Measurements from ENCODE around the gene STOML1. TPM values are rescaled to one million over a fixed set of nuclear protein-coding genes. Genes with fewer than 3 reads are reported as not detected.

The STOML1 gene
- polyA plus RNA-seq, 1 donor (not counting 4 experiments of a cell fraction or from before 2014, with no cell fraction given): 7.0 TPM

DNA sequence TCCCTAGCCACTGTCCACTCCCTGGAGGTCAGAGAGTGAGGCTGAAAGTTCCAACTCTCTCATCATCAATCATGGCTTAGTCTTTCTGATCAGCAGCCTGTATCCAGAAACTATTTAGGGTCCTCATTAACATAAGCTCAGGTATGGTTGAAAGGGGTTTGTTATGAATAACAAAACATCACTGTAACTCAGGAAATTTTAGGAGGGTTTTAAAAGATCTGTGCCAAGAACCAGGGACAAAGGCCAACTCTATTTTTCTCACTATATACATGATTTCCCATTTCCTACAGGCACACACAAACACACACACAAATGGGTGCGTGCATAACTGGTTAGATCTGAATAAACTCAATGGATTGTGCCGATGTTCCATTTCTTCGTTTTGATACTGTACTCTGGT lies 23.6 kb downstream of the STOML1 start:
- Histone ChIP-seq H3K4me3 (ENCODE audit: control insufficient read depth in 2 of 3, extremely low read depth in 1 of 3, insufficient read depth in 2 of 3, low read depth in 1 of 3, low read length in 3 of 3) (no peak overlapping the region), H3K9me3 (ENCODE audit: control insufficient read depth, low read depth, low read length) (no peaks in the 10 kb centered on the region), H3K79me2 (ENCODE audit: control insufficient read depth, insufficient read depth, low read length) (no peaks in the 10 kb centered on the region), H2AFZ (ENCODE audit: control insufficient read depth, low read length) (no peak overlapping the region), H3K36me3 (ENCODE audit: control insufficient read depth in 2 of 2, extremely low read depth in 1 of 2, insufficient read depth in 2 of 2, low read length in 2 of 2) (no peaks in the 10 kb centered on the region), H4K20me1 (ENCODE audit: control insufficient read depth, extremely low read depth, insufficient read depth, low read length) (no peaks in the 10 kb centered on the region), H3K27ac (ENCODE audit: control insufficient read depth, insufficient read depth, low read length) (no peak overlapping the region), H3K4me1 (ENCODE audit: control insufficient read depth, extremely low read depth, insufficient read depth, low read length) (peaks cover 29% of the 10 kb centered on the region), H3K9me1 (ENCODE audit: control insufficient read depth, extremely low read depth, insufficient read depth, low read length) (peaks cover 3% of the 10 kb centered on the region), H3K27me3 (ENCODE audit: control insufficient read depth, extremely low read depth, insufficient read depth, low read length) (no peaks in the 10 kb centered on the region), H3K9ac (ENCODE audit: control insufficient read depth, extremely low read depth, insufficient read depth, low read length) (no peak overlapping the region), H3K4me2 (ENCODE audit: control insufficient read depth, extremely low read depth, insufficient read depth, low read depth, low read length) (no peak overlapping the region)
- TF ChIP-seq, protein P1, sequence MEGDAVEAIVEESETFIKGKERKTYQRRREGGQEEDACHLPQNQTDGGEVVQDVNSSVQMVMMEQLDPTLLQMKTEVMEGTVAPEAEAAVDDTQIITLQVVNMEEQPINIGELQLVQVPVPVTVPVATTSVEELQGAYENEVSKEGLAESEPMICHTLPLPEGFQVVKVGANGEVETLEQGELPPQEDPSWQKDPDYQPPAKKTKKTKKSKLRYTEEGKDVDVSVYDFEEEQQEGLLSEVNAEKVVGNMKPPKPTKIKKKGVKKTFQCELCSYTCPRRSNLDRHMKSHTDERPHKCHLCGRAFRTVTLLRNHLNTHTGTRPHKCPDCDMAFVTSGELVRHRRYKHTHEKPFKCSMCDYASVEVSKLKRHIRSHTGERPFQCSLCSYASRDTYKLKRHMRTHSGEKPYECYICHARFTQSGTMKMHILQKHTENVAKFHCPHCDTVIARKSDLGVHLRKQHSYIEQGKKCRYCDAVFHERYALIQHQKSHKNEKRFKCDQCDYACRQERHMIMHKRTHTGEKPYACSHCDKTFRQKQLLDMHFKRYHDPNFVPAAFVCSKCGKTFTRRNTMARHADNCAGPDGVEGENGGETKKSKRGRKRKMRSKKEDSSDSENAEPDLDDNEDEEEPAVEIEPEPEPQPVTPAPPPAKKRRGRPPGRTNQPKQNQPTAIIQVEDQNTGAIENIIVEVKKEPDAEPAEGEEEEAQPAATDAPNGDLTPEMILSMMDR (optimal IDR thresholded peaks at IDR 0.05 in 1 of 3, IDR thresholded peaks at IDR 0.05 in 1 of 3, conservative IDR thresholded peaks at IDR 0.05 in 1 of 3; ENCODE audit: extremely low read depth in 1 of 3, insufficient read depth in 2 of 3, low read length in 3 of 3): no peak
- TF ChIP-seq EZH2 (IDR thresholded peaks at IDR 0.05; ENCODE audit: low read length): no peak
- no peak for DNase-seq (ENCODE audit: low read depth, low spot score)
- dilution Hi-C loops (cut with MboI; ENCODE audit: extremely low pct_ligation_motif_present, low sequenced_read_pairs): no loop called here
- FAIRE-seq: no peak

DNA sequence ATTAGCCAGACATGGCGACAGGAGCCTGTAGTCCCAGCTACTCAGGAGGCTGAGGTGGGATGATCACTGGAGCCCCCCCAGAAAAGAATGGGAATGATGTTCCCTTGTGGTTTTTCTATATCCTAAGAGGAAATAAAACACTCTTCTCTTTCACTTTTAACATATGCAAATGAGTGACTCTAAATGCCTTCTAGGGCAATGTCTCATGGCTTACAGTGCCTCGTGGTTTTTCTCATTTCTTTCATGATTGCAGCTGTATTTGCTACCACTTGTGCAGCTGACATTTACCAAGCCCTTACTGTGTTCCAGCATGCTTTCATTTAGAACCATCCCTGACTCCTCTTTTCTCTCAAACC lies 26.4 kb downstream of the STOML1 start:
- peak overlapping the region; percentile 37 for H3K27ac ChIP-seq (ENCODE audit: control insufficient read depth, insufficient read depth, low read length)
- H3K27me3 ChIP-seq (ENCODE audit: control insufficient read depth, extremely low read depth, insufficient read depth, low read length): no peaks in the 10 kb centered on the region
- H3K4me2 ChIP-seq (ENCODE audit: control insufficient read depth, extremely low read depth, insufficient read depth, low read depth, low read length): peak overlapping the region; percentile 90
- peaks cover 3% of the 10 kb centered on the region for H3K9me1 ChIP-seq (ENCODE audit: control insufficient read depth, extremely low read depth, insufficient read depth, low read length)
- dilution Hi-C loops (cut with MboI; ENCODE audit: extremely low pct_ligation_motif_present, low sequenced_read_pairs): no loop called here
- no peaks in the 10 kb centered on the region for H3K9me3 ChIP-seq (ENCODE audit: control insufficient read depth, low read depth, low read length)
- peak; percentile 82 for FAIRE-seq
- H3K4me1 ChIP-seq (ENCODE audit: control insufficient read depth, extremely low read depth, insufficient read depth, low read length): peaks cover 22% of the 10 kb centered on the region
- no peaks in the 10 kb centered on the region for H3K79me2 ChIP-seq (ENCODE audit: control insufficient read depth, insufficient read depth, low read length)
- no peak for DNase-seq (ENCODE audit: low read depth, low spot score)
- H3K36me3 ChIP-seq (ENCODE audit: control insufficient read depth in 2 of 2, extremely low read depth in 1 of 2, insufficient read depth in 2 of 2, low read length in 2 of 2): no peaks in the 10 kb centered on the region
- H3K9ac ChIP-seq (ENCODE audit: control insufficient read depth, extremely low read depth, insufficient read depth, low read length): no peak overlapping the region
- H2AFZ ChIP-seq (ENCODE audit: control insufficient read depth, low read length): no peak overlapping the region
- TF ChIP-seq, protein P1 (optimal IDR thresholded peaks at IDR 0.05 in 1 of 3, IDR thresholded peaks at IDR 0.05 in 1 of 3, conservative IDR thresholded peaks at IDR 0.05 in 1 of 3; ENCODE audit: extremely low read depth in 1 of 3, insufficient read depth in 2 of 3, low read length in 3 of 3): no peak
- no peak for TF ChIP-seq EZH2 (IDR thresholded peaks at IDR 0.05; ENCODE audit: low read length)
- H3K4me3 ChIP-seq (ENCODE audit: control insufficient read depth in 2 of 3, extremely low read depth in 1 of 3, insufficient read depth in 2 of 3, low read depth in 1 of 3, low read length in 3 of 3): no peak overlapping the region
- no peaks in the 10 kb centered on the region for H4K20me1 ChIP-seq (ENCODE audit: control insufficient read depth, extremely low read depth, insufficient read depth, low read length)
